ENCODE data around the gene ENTREP1.

Gene ENTREP1

GRCh38 chr9:69332067-69332685 lies 7.2 kb downstream of the ENTREP1 start:
- no peak for TF ChIP-seq POLR2AphosphoS5 (IDR thresholded peaks at IDR 0.05; ENCODE audit: low read depth, low read length)
- TF ChIP-seq, protein P1, sequence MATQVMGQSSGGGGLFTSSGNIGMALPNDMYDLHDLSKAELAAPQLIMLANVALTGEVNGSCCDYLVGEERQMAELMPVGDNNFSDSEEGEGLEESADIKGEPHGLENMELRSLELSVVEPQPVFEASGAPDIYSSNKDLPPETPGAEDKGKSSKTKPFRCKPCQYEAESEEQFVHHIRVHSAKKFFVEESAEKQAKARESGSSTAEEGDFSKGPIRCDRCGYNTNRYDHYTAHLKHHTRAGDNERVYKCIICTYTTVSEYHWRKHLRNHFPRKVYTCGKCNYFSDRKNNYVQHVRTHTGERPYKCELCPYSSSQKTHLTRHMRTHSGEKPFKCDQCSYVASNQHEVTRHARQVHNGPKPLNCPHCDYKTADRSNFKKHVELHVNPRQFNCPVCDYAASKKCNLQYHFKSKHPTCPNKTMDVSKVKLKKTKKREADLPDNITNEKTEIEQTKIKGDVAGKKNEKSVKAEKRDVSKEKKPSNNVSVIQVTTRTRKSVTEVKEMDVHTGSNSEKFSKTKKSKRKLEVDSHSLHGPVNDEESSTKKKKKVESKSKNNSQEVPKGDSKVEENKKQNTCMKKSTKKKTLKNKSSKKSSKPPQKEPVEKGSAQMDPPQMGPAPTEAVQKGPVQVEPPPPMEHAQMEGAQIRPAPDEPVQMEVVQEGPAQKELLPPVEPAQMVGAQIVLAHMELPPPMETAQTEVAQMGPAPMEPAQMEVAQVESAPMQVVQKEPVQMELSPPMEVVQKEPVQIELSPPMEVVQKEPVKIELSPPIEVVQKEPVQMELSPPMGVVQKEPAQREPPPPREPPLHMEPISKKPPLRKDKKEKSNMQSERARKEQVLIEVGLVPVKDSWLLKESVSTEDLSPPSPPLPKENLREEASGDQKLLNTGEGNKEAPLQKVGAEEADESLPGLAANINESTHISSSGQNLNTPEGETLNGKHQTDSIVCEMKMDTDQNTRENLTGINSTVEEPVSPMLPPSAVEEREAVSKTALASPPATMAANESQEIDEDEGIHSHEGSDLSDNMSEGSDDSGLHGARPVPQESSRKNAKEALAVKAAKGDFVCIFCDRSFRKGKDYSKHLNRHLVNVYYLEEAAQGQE (IDR thresholded peaks at IDR 0.05; ENCODE audit: insufficient read depth in 1 of 2, low read depth in 2 of 2, low read length in 2 of 2): no peak
- no peak for TF ChIP-seq TAF1 (IDR thresholded peaks at IDR 0.05; ENCODE audit: borderline replicate concordance, insufficient read depth, low read length)
- no peak for TF ChIP-seq FOXP2 (optimal IDR thresholded peaks at IDR 0.05; ENCODE audit: borderline replicate concordance, extremely low read depth, extremely low read length, insufficient read depth)
- TF ChIP-seq SIN3A (IDR thresholded peaks at IDR 0.05; ENCODE audit: borderline replicate concordance, insufficient read depth, low read length): no peak

GRCh38 chr9:69333716-69334115 lies 8.7 kb downstream of the ENTREP1 start:
- TF ChIP-seq, protein P1 (IDR thresholded peaks at IDR 0.05; ENCODE audit: insufficient read depth in 1 of 2, low read depth in 2 of 2, low read length in 2 of 2): no peak
- TF ChIP-seq TAF1 (IDR thresholded peaks at IDR 0.05; ENCODE audit: borderline replicate concordance, insufficient read depth, low read length): no peak
- TF ChIP-seq FOXP2 (optimal IDR thresholded peaks at IDR 0.05; ENCODE audit: borderline replicate concordance, extremely low read depth, extremely low read length, insufficient read depth): no peak
- no peak for TF ChIP-seq SIN3A (IDR thresholded peaks at IDR 0.05; ENCODE audit: borderline replicate concordance, insufficient read depth, low read length)
- no peak for TF ChIP-seq POLR2AphosphoS5 (IDR thresholded peaks at IDR 0.05; ENCODE audit: low read depth, low read length)

DNA sequence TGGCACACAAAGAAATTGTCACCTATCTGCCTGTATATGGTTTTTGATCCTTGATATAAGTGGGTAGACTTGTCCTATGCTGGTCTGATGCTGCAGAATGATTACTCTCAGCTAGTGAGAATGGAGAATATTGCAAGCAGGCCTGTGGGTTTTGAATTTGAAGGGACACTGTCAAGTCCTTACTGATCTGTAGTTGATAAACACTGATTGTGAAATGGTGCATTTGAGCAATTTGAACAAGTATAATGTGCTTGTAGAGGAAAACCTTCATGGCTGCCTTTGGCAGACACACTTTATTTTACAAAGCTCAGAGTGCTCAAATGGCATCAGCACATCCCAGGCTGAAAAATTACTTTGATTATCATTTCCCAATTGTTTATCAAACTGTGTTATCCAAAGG lies 9.3 kb downstream of the ENTREP1 start:
- TF ChIP-seq, protein P1 (IDR thresholded peaks at IDR 0.05; ENCODE audit: insufficient read depth in 1 of 2, low read depth in 2 of 2, low read length in 2 of 2): no peak
- TF ChIP-seq TAF1 (IDR thresholded peaks at IDR 0.05; ENCODE audit: borderline replicate concordance, insufficient read depth, low read length): no peak
- no peak for TF ChIP-seq SIN3A (IDR thresholded peaks at IDR 0.05; ENCODE audit: borderline replicate concordance, insufficient read depth, low read length)
- TF ChIP-seq POLR2AphosphoS5 (IDR thresholded peaks at IDR 0.05; ENCODE audit: low read depth, low read length): no peak
- TF ChIP-seq FOXP2 (optimal IDR thresholded peaks at IDR 0.05; ENCODE audit: borderline replicate concordance, extremely low read depth, extremely low read length, insufficient read depth): no peak

- TF ChIP-seq TAF1 (IDR thresholded peaks at IDR 0.05; ENCODE audit: borderline replicate concordance, insufficient read depth, low read length): no peak
- TF ChIP-seq, protein P1 (IDR thresholded peaks at IDR 0.05; ENCODE audit: insufficient read depth in 1 of 2, low read depth in 2 of 2, low read length in 2 of 2): no peak
- no peak for TF ChIP-seq FOXP2 (optimal IDR thresholded peaks at IDR 0.05; ENCODE audit: borderline replicate concordance, extremely low read depth, extremely low read length, insufficient read depth)
- TF ChIP-seq SIN3A (IDR thresholded peaks at IDR 0.05; ENCODE audit: borderline replicate concordance, insufficient read depth, low read length): no peak
- TF ChIP-seq POLR2AphosphoS5 (IDR thresholded peaks at IDR 0.05; ENCODE audit: low read depth, low read length): no peak
Observed at GRCh38 chr9:69339620-69340019, 14.6 kb downstream of the ENTREP1 start.
